Measurements from ENCODE around the gene DCDC2C. TPM values are rescaled to one million over a fixed set of nuclear protein-coding genes. Genes with fewer than 3 reads are reported as not detected.

DCDC2C gene
- total and polyA plus RNA-seq, 2 of the 4 experiments (the other 2 are of a cell fraction), result not detected

DNA sequence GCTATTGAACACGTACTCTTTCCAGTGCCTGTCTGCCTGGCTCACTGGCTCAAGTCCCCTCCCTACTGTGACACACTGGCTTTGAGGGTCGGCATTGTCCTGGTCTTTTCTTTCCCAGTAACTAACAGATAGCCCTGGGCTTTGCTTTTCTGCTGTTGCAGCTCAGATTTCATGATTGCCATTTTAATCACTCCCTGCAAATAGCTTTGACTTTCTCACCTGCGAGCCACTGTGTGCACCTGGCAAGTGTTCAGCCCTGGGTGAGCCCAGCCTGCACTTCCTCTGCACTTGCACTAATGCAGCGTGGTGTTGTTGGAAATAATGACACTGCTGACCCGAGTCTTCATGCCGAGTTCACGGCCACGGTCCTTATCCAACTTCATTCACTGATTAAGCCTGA lies 52.9 kb downstream of the DCDC2C start:
- no peak overlapping the region for H2BK120ac ChIP-seq (ENCODE audit: low read depth, low read length)
- no peak overlapping the region for H4K8ac ChIP-seq (ENCODE audit: low read depth in 2 of 2, low read length in 2 of 2)
- no TSS peak for BruUV-seq (replicated peaks)
- H4K91ac ChIP-seq (ENCODE audit: insufficient read depth, low read depth, low read length), result no peak overlapping the region
- H3K9ac ChIP-seq (ENCODE audit: low read depth, low read length), result no peak overlapping the region
- no peak overlapping the region for H3K18ac ChIP-seq (ENCODE audit: low read depth, low read length)
- H4K5ac ChIP-seq (ENCODE audit: low read depth, low read length), result no peak overlapping the region
- no peak overlapping the region for H3K23ac ChIP-seq (ENCODE audit: low read depth, low read length)
- H3K27ac ChIP-seq (ENCODE audit: insufficient read depth, low read length), result no peak overlapping the region
- no peak overlapping the region for H3K4me2 ChIP-seq (ENCODE audit: low read depth, low read length)
- 51% methylated on average over 2 of the region's 8 CpGs; no CpG with 5 or more reads in 1 of the 2 experiments for WGBS, 2 experiments (ENCODE audit: extremely low coverage in 2 of 2, insufficient read length in 1 of 2)
- dilution Hi-C loops (cut with HindIII; ENCODE audit: low sequenced_read_pairs, unreplicated experiment), result no loop called here
- peaks cover 14% of the 10 kb centered on the region for H3K4me1 ChIP-seq (ENCODE audit: control insufficient read depth, insufficient read depth, low read length)
- no peaks in the 10 kb centered on the region for H3K79me1 ChIP-seq (ENCODE audit: low read depth in 1 of 2, low read length in 2 of 2)
- intact Hi-C loops (cut with micrococcal nuclease), result no loop called here
- no peaks in the 10 kb centered on the region for H3K9me3 ChIP-seq (ENCODE audit: control insufficient read depth, insufficient read depth, low read length)
- peaks cover 5% of the 10 kb centered on the region; the same call in 1 of the 2 replicates for H3K9me1 ChIP-seq (ENCODE audit: insufficient read depth, low read length)
- ATAC-seq (ENCODE audit: low read depth) (no peak), DNase-seq (no peak)
- no peak overlapping the region for H2AK5ac ChIP-seq (ENCODE audit: low read depth, low read length)
- no peak overlapping the region for H2AFZ ChIP-seq (replicated peaks; ENCODE audit: low read length, poor library complexity)
- ChIA-PET POLR2A (ENCODE audit: unreplicated experiment) (no interaction called here), CTCF (interaction anchor here (1.3 to 1.4 kb wide), 2 partner anchors 11 to 25 kb away, joined by 3 to 6 read pairs; no protein-coding TSS in a partner anchor)
- no peaks in the 10 kb centered on the region for H4K20me1 ChIP-seq (ENCODE audit: insufficient read depth, low read length)
- no peak overlapping the region for H3K56ac ChIP-seq (ENCODE audit: extremely low read depth, insufficient read depth, low read length)
- in situ Hi-C loops (cut with MboI; ENCODE audit: low sequenced_read_pairs), result no loop called here
- H3K4me3 ChIP-seq (ENCODE audit: insufficient read depth, low read depth, low read length), result no peak overlapping the region
- H2BK15ac ChIP-seq (ENCODE audit: low read depth, low read length), result no peak overlapping the region
- no peak overlapping the region for H2BK5ac ChIP-seq (ENCODE audit: low read depth, low read length, poor library complexity, severe bottlenecking)
- TF ChIP-seq RCOR1 (IDR thresholded peaks at IDR 0.05; ENCODE audit: insufficient replicate concordance, low read length) (no peak), CHD1 (IDR thresholded peaks at IDR 0.05; ENCODE audit: low read depth, low read length) (no peak), RFX5 (IDR thresholded peaks at IDR 0.05; ENCODE audit: low read depth, low read length) (no peak), MAFK (IDR thresholded peaks at IDR 0.05; ENCODE audit: low read depth, low read length) (no peak), RAD21 (IDR thresholded peaks at IDR 0.05; ENCODE audit: low read length) (no peak), CEBPB (IDR thresholded peaks at IDR 0.05; ENCODE audit: low read depth, low read length) (no peak), NFE2L2 (IDR thresholded peaks at IDR 0.05; ENCODE audit: low read depth, low read length) (no peak), MXI1 (IDR thresholded peaks at IDR 0.05; ENCODE audit: borderline replicate concordance, low read depth, low read length) (no peak), POLR2A (IDR thresholded peaks at IDR 0.05; ENCODE audit: low read depth, low read length) (no peak), FOS (IDR thresholded peaks at IDR 0.05; ENCODE audit: low read depth, low read length) (no peak), SMC3 (IDR thresholded peaks at IDR 0.05; ENCODE audit: low read depth, low read length) (no peak), MAZ (IDR thresholded peaks at IDR 0.05; ENCODE audit: borderline replicate concordance, low read depth, low read length) (no peak), BHLHE40 (IDR thresholded peaks at IDR 0.05; ENCODE audit: low read depth, low read length) (no peak)
- TF ChIP-seq, protein P1, sequence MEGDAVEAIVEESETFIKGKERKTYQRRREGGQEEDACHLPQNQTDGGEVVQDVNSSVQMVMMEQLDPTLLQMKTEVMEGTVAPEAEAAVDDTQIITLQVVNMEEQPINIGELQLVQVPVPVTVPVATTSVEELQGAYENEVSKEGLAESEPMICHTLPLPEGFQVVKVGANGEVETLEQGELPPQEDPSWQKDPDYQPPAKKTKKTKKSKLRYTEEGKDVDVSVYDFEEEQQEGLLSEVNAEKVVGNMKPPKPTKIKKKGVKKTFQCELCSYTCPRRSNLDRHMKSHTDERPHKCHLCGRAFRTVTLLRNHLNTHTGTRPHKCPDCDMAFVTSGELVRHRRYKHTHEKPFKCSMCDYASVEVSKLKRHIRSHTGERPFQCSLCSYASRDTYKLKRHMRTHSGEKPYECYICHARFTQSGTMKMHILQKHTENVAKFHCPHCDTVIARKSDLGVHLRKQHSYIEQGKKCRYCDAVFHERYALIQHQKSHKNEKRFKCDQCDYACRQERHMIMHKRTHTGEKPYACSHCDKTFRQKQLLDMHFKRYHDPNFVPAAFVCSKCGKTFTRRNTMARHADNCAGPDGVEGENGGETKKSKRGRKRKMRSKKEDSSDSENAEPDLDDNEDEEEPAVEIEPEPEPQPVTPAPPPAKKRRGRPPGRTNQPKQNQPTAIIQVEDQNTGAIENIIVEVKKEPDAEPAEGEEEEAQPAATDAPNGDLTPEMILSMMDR (conservative IDR thresholded peaks at IDR 0.05; ENCODE audit: low read depth, low read length), result no peak
- TF ChIP-seq, protein P2, sequence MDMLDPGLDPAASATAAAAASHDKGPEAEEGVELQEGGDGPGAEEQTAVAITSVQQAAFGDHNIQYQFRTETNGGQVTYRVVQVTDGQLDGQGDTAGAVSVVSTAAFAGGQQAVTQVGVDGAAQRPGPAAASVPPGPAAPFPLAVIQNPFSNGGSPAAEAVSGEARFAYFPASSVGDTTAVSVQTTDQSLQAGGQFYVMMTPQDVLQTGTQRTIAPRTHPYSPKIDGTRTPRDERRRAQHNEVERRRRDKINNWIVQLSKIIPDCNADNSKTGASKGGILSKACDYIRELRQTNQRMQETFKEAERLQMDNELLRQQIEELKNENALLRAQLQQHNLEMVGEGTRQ (IDR thresholded peaks at IDR 0.05; ENCODE audit: low read depth, low read length), result no peak
- TF ChIP-seq, protein P3, sequence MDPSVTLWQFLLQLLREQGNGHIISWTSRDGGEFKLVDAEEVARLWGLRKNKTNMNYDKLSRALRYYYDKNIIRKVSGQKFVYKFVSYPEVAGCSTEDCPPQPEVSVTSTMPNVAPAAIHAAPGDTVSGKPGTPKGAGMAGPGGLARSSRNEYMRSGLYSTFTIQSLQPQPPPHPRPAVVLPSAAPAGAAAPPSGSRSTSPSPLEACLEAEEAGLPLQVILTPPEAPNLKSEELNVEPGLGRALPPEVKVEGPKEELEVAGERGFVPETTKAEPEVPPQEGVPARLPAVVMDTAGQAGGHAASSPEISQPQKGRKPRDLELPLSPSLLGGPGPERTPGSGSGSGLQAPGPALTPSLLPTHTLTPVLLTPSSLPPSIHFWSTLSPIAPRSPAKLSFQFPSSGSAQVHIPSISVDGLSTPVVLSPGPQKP (IDR thresholded peaks at IDR 0.05; ENCODE audit: borderline replicate concordance, low read depth, low read length), result no peak
- no peaks in the 10 kb centered on the region; the same call in 1 of the 2 replicates for H3K27me3 ChIP-seq (ENCODE audit: control insufficient read depth, insufficient read depth, low read length)
- no peak overlapping the region for H2AK9ac ChIP-seq (replicated peaks; ENCODE audit: low read depth, low read length, poor library complexity)
- H3K14ac ChIP-seq (replicated peaks; ENCODE audit: low read depth, low read length), result no peak overlapping the region
- no peaks in the 10 kb centered on the region for H3K36me3 ChIP-seq (ENCODE audit: control insufficient read depth, insufficient read depth, low read length)
- H3K4ac ChIP-seq (ENCODE audit: low read depth, low read length), result no peak overlapping the region
- H2BK20ac ChIP-seq (ENCODE audit: low read depth, low read length), result no peak overlapping the region
